Measurements from ENCODE around the gene ENPP1.
"Not testable (repeated sequence)": the region's sequence is repeated elsewhere in the genome, so short reads cannot be mapped to it uniquely, and the experiment has no call there.

DNA sequence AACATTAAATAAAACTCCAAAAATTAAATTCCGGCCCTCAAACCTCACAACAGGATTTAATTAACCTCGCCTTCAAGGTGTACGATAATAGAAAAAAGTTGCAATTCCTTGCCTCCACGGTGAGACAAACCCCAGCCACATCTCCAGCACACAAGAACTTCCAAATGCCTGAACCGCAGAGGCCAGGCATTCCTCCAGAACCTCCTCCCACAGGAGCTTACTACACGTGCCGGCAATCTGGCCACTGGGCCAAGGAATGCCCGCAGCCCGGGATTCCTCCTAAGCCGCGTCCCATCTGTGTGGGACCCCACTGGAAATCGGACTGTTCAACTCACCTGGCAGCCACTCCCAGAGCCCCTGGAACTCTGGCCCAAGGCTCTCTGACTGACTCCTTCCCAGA, 95.9 kb downstream of the ENPP1 start:
- TF ChIP-seq, protein P1, sequence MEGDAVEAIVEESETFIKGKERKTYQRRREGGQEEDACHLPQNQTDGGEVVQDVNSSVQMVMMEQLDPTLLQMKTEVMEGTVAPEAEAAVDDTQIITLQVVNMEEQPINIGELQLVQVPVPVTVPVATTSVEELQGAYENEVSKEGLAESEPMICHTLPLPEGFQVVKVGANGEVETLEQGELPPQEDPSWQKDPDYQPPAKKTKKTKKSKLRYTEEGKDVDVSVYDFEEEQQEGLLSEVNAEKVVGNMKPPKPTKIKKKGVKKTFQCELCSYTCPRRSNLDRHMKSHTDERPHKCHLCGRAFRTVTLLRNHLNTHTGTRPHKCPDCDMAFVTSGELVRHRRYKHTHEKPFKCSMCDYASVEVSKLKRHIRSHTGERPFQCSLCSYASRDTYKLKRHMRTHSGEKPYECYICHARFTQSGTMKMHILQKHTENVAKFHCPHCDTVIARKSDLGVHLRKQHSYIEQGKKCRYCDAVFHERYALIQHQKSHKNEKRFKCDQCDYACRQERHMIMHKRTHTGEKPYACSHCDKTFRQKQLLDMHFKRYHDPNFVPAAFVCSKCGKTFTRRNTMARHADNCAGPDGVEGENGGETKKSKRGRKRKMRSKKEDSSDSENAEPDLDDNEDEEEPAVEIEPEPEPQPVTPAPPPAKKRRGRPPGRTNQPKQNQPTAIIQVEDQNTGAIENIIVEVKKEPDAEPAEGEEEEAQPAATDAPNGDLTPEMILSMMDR (IDR thresholded peaks at IDR 0.05): not testable (repeated sequence)
- not testable (repeated sequence) for TF ChIP-seq POLR2A (IDR thresholded peaks at IDR 0.05)
